ENCODE results near the gene WDR37. TPM values are rescaled to one million over a fixed set of nuclear protein-coding genes. Genes with fewer than 3 reads are reported as not detected.
A peak's percentile ranks its signal among the peaks of the same experiment; 100 is the strongest.
"Not testable (repeated sequence)": the region's sequence is repeated elsewhere in the genome, so short reads cannot be mapped to it uniquely, and the experiment has no call there.

Gene WDR37
- total RNA-seq, 4 donors from 2014 or later = 16.8 to 28.8 (median 22.3) TPM

DNA sequence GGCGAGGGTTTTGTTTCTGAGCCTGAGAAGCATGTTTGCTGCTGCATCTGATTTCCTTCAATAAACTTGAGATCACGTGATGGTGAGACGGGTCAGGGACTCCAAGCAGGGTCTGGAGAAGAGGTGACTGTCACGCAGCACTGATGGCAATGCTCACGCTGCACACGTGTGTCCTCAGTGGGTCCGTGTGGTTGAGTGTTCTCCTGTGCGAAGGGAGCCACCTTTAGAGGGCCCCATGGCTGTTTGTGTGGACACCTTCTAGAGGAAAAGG lies 100.4 kb downstream of the WDR37 start:
- DNase-seq = no peak
- H3K27me3 ChIP-seq = no peaks in the 10 kb centered on the region
- no peaks in the 10 kb centered on the region for H3K4me1 ChIP-seq
- no peaks in the 10 kb centered on the region for H3K36me3 ChIP-seq
- no peaks in the 10 kb centered on the region for H3K9me3 ChIP-seq
- no peak for TF ChIP-seq POLR2A (IDR thresholded peaks at IDR 0.05)
- TF ChIP-seq, protein P1, sequence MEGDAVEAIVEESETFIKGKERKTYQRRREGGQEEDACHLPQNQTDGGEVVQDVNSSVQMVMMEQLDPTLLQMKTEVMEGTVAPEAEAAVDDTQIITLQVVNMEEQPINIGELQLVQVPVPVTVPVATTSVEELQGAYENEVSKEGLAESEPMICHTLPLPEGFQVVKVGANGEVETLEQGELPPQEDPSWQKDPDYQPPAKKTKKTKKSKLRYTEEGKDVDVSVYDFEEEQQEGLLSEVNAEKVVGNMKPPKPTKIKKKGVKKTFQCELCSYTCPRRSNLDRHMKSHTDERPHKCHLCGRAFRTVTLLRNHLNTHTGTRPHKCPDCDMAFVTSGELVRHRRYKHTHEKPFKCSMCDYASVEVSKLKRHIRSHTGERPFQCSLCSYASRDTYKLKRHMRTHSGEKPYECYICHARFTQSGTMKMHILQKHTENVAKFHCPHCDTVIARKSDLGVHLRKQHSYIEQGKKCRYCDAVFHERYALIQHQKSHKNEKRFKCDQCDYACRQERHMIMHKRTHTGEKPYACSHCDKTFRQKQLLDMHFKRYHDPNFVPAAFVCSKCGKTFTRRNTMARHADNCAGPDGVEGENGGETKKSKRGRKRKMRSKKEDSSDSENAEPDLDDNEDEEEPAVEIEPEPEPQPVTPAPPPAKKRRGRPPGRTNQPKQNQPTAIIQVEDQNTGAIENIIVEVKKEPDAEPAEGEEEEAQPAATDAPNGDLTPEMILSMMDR (IDR thresholded peaks at IDR 0.05) = no peak
- H3K4me3 ChIP-seq = no peak overlapping the region
- no peak overlapping the region for H3K27ac ChIP-seq

DNA sequence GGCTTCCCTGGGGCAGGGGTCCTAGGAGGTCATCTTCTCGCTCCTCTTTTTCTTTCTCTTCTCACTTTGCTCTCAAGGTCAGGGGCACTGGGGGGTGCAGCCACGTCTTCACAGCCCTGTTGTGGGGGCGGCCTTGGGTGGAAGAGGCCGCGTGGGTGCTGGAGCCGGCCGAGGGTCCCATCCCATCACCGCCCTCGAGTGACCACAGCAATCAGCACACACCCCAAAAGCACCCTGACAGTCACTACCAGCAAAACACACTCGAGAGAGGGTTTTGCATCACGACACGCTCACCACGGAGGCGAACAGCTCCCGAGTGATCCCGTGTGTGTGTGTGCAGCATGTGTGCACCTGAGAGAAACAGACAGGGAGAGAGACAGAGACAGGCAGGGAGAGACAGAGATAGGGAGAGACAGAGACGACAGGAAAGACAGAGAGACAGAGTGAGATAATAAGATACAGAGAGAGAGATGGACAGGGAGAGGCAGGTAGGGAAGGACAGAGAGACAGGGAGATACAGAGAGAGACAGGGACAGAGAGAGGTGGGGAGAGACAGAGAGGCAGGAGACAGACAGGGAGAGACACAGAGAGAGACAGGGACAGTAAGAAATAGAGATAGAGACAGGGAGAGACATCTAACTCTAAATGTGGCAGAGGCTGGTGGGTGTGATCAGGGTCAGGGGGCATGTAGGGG lies 100.9 kb downstream of the WDR37 start:
- Histone ChIP-seq H3K9me3 (no peaks in the 10 kb centered on the region), H3K27ac (no peak overlapping the region), H3K36me3 (no peaks in the 10 kb centered on the region), H3K4me1 (no peaks in the 10 kb centered on the region), H3K4me3 (no peak overlapping the region), H3K27me3 (no peaks in the 10 kb centered on the region)
- TF ChIP-seq POLR2A (IDR thresholded peaks at IDR 0.05) = no peak
- TF ChIP-seq, protein P1 (IDR thresholded peaks at IDR 0.05) = no peak
- DNase-seq = peak in 1 of 3 donors; percentile 36

DNA sequence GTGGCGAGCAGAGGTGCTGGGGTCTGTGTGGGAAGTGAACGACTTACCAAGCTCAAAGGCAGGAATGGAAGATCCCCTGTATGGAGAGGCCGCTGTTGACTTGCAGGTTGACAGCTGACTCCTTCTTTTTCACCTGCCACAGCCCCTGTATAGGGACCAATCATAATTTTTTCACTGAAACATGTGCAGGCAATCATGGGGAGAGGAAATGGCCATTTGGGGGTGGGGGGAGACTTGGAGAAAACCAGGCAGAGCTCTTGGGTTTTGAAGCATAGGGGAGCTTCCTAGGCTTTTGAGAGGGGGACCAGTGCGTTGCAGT lies 101.4 kb downstream of the WDR37 start:
- DNase-seq = no peak
- Histone ChIP-seq H3K4me3 (no peak overlapping the region), H3K27ac (no peak overlapping the region), H3K4me1 (no peaks in the 10 kb centered on the region), H3K9me3 (no peaks in the 10 kb centered on the region), H3K27me3 (no peaks in the 10 kb centered on the region), H3K36me3 (no peaks in the 10 kb centered on the region)
- no peak for TF ChIP-seq POLR2A (IDR thresholded peaks at IDR 0.05)
- TF ChIP-seq, protein P1 (IDR thresholded peaks at IDR 0.05) = no peak

DNA sequence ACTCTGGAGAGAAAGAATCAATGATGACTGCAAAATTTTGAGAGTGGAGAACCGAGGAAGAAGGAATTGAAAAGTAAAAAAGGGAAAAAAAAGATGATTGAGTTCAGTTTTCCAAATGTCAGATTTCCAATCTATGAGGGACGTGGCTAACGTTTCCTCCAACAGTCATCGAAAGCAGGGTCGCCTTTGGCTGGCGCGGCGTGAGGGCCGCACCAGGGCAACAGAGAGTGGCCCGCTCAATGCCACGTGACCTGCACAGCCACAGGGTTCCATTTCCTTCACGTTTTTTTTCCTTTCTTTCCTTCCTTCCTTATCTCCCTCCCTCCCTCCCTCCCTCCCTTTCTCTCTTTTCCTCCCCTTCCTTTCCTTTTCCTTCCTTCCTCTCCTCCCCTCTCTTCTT lies 101.9 kb downstream of the WDR37 start:
- H3K4me1 ChIP-seq = no peaks in the 10 kb centered on the region
- no peak overlapping the region for H3K27ac ChIP-seq
- no peaks in the 10 kb centered on the region for H3K9me3 ChIP-seq
- no peaks in the 10 kb centered on the region for H3K27me3 ChIP-seq
- no peaks in the 10 kb centered on the region for H3K36me3 ChIP-seq
- H3K4me3 ChIP-seq = no peak overlapping the region
- TF ChIP-seq, protein P1 (IDR thresholded peaks at IDR 0.05) = no peak
- TF ChIP-seq POLR2A (IDR thresholded peaks at IDR 0.05) = no peak
- peak in 1 of 3 donors; percentile 25 for DNase-seq

DNA sequence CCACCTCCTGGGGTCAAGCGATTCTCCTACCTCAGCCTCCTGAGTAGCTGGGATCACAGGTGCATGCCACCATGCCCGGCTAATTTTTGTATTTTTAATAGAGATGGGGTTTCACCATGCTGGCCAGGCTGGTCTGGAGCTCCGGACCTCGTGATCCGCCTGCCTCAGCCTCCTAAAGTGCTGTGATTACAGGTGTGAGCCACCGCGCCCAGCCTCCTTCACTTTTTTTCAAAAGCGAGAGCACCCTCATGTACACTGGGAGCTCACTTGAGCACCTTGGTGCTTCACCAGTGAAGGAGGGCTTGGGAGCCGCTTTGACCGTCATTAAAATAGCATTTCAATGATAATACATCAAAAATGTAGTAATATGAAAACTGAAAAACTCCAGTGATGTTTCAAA lies 102.4 kb downstream of the WDR37 start:
- not testable (repeated sequence) for H3K27me3 ChIP-seq, H3K4me1 ChIP-seq, H3K9me3 ChIP-seq, H3K27ac ChIP-seq, H3K4me3 ChIP-seq, H3K36me3 ChIP-seq
- DNase-seq = peak in 1 of 3 donors; percentile 19

DNA sequence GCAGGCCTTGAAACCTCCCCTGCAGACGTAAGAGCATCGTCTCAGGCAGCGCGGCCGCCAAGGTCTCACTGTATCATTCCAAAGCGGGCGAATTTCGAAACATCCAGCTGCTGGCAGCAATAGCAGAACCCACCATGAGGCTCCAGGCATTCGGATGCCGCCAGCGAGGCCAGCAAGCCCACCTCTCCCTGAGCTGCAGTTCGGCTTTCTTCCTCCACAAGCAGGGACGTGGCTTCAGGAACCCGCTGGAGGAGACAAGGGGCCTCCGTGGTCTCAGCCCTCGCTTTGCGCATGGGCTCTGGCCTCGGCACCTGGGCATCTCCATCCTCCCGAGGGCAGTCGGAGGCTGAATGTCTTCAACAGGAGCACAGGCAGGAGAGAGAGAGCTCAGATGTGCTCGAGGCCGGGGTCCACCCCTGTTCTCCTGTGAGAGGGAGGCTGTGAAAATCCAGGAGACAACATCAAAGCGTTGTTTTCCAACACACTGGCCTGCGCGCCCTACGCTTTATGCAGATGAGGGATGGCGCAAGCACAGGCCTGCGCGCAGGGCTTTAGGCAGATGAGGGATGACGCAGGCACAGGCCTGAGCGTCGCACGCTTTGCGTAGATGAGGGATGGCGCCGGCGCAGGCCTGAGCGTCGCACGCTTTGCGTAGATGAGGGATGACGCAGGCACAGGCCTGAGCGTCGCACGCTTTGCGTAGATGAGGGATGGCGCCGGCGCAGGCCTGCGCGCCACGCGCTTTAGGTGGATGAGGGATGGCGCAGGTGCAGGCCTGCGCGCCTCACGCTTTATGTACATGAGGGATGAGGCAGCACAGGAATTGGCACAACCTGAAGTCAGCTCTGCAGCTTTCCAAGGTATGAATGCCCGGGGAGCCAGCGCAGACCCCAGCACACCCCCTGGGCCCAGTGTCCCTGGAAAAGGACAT lies 103.2 kb downstream of the WDR37 start:
- H3K27ac ChIP-seq = no peak overlapping the region
- no peaks in the 10 kb centered on the region for H3K27me3 ChIP-seq
- H3K4me3 ChIP-seq = no peak overlapping the region
- H3K36me3 ChIP-seq = no peaks in the 10 kb centered on the region
- peak in 1 of 3 donors; percentile 29 for DNase-seq
- H3K9me3 ChIP-seq = no peaks in the 10 kb centered on the region
- TF ChIP-seq POLR2A (IDR thresholded peaks at IDR 0.05) = no peak
- TF ChIP-seq, protein P1 (IDR thresholded peaks at IDR 0.05) = no peak
- H3K4me1 ChIP-seq = no peaks in the 10 kb centered on the region
